ENCODE results near the gene PBX1. TPM values are rescaled to one million over a fixed set of nuclear protein-coding genes. Genes with fewer than 3 reads are reported as not detected.

The PBX1 gene
- total and polyA plus RNA-seq, 2 donors (not counting 3 experiments of a cell fraction or from before 2014, with no cell fraction given): 10.7 to 24.1 TPM

DNA sequence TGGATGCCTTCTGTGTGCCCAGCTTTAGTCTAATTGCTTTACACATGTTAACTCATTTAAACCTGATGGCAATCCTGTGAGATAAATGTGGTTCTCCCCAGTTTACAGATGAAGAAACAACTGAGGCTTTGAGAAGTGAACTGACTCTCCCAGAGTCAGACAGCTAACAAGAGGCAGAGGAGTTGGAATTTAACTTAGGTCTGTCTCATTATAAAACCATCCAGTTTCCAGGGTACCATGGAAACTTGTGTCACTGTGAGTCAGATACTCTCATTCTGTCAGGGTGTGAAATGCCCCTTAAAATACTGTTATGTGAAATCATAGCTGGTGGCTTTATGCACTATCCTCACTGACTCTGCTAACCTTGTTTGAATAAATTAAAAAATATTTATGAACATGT lies 206.6 kb downstream of the PBX1 start:
- ChIA-PET POLR2A (no interaction called here), CTCF (no interaction called here)
- dilution Hi-C loops (cut with MboI; ENCODE audit: extremely low pct_ligation_motif_present, low sequenced_read_pairs): no loop called here
- no peaks in the 10 kb centered on the region for H3K9me3 ChIP-seq (replicated peaks; ENCODE audit: control insufficient read depth, insufficient read depth, low read length)
- H3K9ac ChIP-seq (replicated peaks; ENCODE audit: extremely low read depth, insufficient read depth, low read length): no peak overlapping the region
- no peak overlapping the region for H3K4me2 ChIP-seq (ENCODE audit: insufficient read depth, low read length)
- no peaks in the 10 kb centered on the region for H3K79me2 ChIP-seq (ENCODE audit: control insufficient read depth, insufficient read depth, low read length)
- H4K20me1 ChIP-seq (replicated peaks; ENCODE audit: control insufficient read depth, extremely low read depth, insufficient read depth, low read length): no peaks in the 10 kb centered on the region
- intact Hi-C loops (cut with micrococcal nuclease): no loop called here
- H3K27me3 ChIP-seq (ENCODE audit: control insufficient read depth in 2 of 2, insufficient read depth in 2 of 2, low read length in 2 of 2): no peaks in the 10 kb centered on the region
- H3K4me1 ChIP-seq (ENCODE audit: control insufficient read depth, extremely low read depth, insufficient read depth, low read length): no peaks in the 10 kb centered on the region
- no peak overlapping the region for H3K27ac ChIP-seq (ENCODE audit: insufficient read depth, low read depth, low read length)
- TF ChIP-seq POLR2A (IDR thresholded peaks at IDR 0.05; ENCODE audit: low read depth, low read length) (no peak), POLR2AphosphoS5 (IDR thresholded peaks at IDR 0.05; ENCODE audit: insufficient read depth, low read depth, low read length) (no peak), MYC (IDR thresholded peaks at IDR 0.05; ENCODE audit: low read depth, low read length) (no peak), FOS (IDR thresholded peaks at IDR 0.05; ENCODE audit: borderline replicate concordance, insufficient read depth, low read length) (no peak), JUN (IDR thresholded peaks at IDR 0.05; ENCODE audit: borderline replicate concordance, insufficient read depth, insufficient read length, low read depth) (no peak), EZH2 (IDR thresholded peaks at IDR 0.05; ENCODE audit: borderline replicate concordance, low read depth, low read length, severe bottlenecking) (no peak), GATA2 (IDR thresholded peaks at IDR 0.05; ENCODE audit: insufficient read depth, insufficient read length, low read depth, low read length) (no peak)
- TF ChIP-seq, protein P1, sequence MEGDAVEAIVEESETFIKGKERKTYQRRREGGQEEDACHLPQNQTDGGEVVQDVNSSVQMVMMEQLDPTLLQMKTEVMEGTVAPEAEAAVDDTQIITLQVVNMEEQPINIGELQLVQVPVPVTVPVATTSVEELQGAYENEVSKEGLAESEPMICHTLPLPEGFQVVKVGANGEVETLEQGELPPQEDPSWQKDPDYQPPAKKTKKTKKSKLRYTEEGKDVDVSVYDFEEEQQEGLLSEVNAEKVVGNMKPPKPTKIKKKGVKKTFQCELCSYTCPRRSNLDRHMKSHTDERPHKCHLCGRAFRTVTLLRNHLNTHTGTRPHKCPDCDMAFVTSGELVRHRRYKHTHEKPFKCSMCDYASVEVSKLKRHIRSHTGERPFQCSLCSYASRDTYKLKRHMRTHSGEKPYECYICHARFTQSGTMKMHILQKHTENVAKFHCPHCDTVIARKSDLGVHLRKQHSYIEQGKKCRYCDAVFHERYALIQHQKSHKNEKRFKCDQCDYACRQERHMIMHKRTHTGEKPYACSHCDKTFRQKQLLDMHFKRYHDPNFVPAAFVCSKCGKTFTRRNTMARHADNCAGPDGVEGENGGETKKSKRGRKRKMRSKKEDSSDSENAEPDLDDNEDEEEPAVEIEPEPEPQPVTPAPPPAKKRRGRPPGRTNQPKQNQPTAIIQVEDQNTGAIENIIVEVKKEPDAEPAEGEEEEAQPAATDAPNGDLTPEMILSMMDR (IDR thresholded peaks at IDR 0.05; ENCODE audit: extremely low read depth in 1 of 2, insufficient read depth in 1 of 2, low read depth in 1 of 2, low read length in 2 of 2): no peak
- TF ChIP-seq, protein P2, sequence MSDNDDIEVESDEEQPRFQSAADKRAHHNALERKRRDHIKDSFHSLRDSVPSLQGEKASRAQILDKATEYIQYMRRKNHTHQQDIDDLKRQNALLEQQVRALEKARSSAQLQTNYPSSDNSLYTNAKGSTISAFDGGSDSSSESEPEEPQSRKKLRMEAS (IDR thresholded peaks at IDR 0.05; ENCODE audit: insufficient read depth, insufficient read length): no peak
- no peak for DNase-seq (ENCODE audit: low read depth, low spot score)
- FAIRE-seq: no peak
- no peak overlapping the region for H2AFZ ChIP-seq (ENCODE audit: low read depth, low read length)
- H3K9me1 ChIP-seq (replicated peaks; ENCODE audit: control insufficient read depth, extremely low read depth, insufficient read depth, low read length): no peaks in the 10 kb centered on the region
- H3K4me3 ChIP-seq (replicated peaks in 1 of 3; ENCODE audit: insufficient read depth in 1 of 3, low read depth in 1 of 3, low read length in 3 of 3): no peak overlapping the region
- BruUV-seq (replicated peaks): no TSS peak
- H3K36me3 ChIP-seq (ENCODE audit: control insufficient read depth in 2 of 2, extremely low read depth in 1 of 2, insufficient read depth in 2 of 2, low read length in 2 of 2): no peaks in the 10 kb centered on the region
